Measurements from ENCODE around the gene ARL3.

GRCh38 chr10:102705531-102705930 lies 8.7 kb downstream of the ARL3 start:
- TF ChIP-seq CTCF (IDR thresholded peaks at IDR 0.05; ENCODE audit: insufficient read depth, low read depth, low read length) (no peak), EZH2 (IDR thresholded peaks at IDR 0.05; ENCODE audit: insufficient read depth, low read length) (no peak)

Measured in astrocyte (in vitro differentiated cells and primary cell).